Brain microvascular endothelial cell (primary cell): Measurements from ENCODE around the gene RNF113B.

Experiments
- DNase-seq: peaks from one replicate; pipeline ENCODE4 v3.0.0-alpha.2; 2020
- H3K27ac ChIP-seq: fragments of 250-450 bp; sonication (Bioruptor Pico); 2 replicates; pipeline ENCODE4 v1.5.1; 2020; ENCODE audit warnings: mild to moderate bottlenecking, moderate library complexity
- H3K27me3 ChIP-seq: fragments of 250-450 bp; sonication (Bioruptor Pico); replicated peaks from 2 replicates; pipeline ENCODE4 v1.5.1; 2020; ENCODE audit warnings: mild to moderate bottlenecking
- H3K36me3 ChIP-seq: fragments of 250-450 bp; sonication (Bioruptor Pico); replicated peaks from 2 replicates; pipeline ENCODE4 v1.5.1; 2020; ENCODE audit warnings: mild to moderate bottlenecking
- H3K4me3 ChIP-seq: 2 replicates; pipeline ENCODE4 v1.5.1; 2011; ENCODE audit warnings: low read depth, mild to moderate bottlenecking, control low read depth, low read length, moderate library complexity
- CTCF ChIP-seq: IDR thresholded peaks from 2 replicates; pipeline ENCODE4 v1.5.1; 2011; ENCODE audit warnings: low read depth, mild to moderate bottlenecking, moderate library complexity, low read length, control low read depth, inconsistent platforms; ENCODE audit errors: missing control alignments
- in situ Hi-C: cut with HindIII; loops from 2 replicates; pipeline ENCODE4 v1.10.0; 2017; ENCODE audit warnings: low sequenced_read_pairs, low pct_ligation_motif_present

Gene RNF113B

GRCh38 chr13:98222816-98223215, 45.7 kb upstream of the RNF113B start:
- in situ Hi-C loops = no loop called here
- peaks cover 2% of the 10 kb centered on the region for H3K36me3 ChIP-seq

GRCh38 chr13:98222081-98222554, 45.0 kb upstream of the RNF113B start:
- no peaks in the 10 kb centered on the region for H3K27me3 ChIP-seq
- H3K27ac ChIP-seq = no peak overlapping the region
- TF ChIP-seq CTCF = no peak
- in situ Hi-C loops = no loop called here
- H3K36me3 ChIP-seq = peaks cover 2% of the 10 kb centered on the region
- DNase-seq = no peak
- no peak overlapping the region for H3K4me3 ChIP-seq

More at GRCh38 chr13:98222816-98223215, 45.7 kb upstream of the RNF113B start:
- no peak for TF ChIP-seq CTCF
- H3K27me3 ChIP-seq = no peaks in the 10 kb centered on the region
- no peak overlapping the region for H3K4me3 ChIP-seq
- no peak overlapping the region for H3K27ac ChIP-seq
- no peak for DNase-seq

GRCh38 chr13:98221234-98221633, 44.2 kb upstream of the RNF113B start:
- peaks cover 2% of the 10 kb centered on the region for H3K36me3 ChIP-seq
- DNase-seq = no peak
- H3K27me3 ChIP-seq = no peaks in the 10 kb centered on the region
- H3K4me3 ChIP-seq = no peak overlapping the region
- in situ Hi-C loops = no loop called here
- H3K27ac ChIP-seq = no peak overlapping the region
- no peak for TF ChIP-seq CTCF

- TF ChIP-seq CTCF = no peak
- peaks cover 2% of the 10 kb centered on the region for H3K36me3 ChIP-seq
- no peak overlapping the region for H3K27ac ChIP-seq
- no peaks in the 10 kb centered on the region for H3K27me3 ChIP-seq
- H3K4me3 ChIP-seq = no peak overlapping the region
- in situ Hi-C loops = no loop called here
- no peak for DNase-seq
These were observed 43.3 kb upstream of the RNF113B start for GRCh38 chr13:98220271-98220791.

- H3K36me3 ChIP-seq = no peaks in the 10 kb centered on the region
- no peak for DNase-seq
- H3K27ac ChIP-seq = no peak overlapping the region
- no peak for TF ChIP-seq CTCF
- no peak overlapping the region for H3K4me3 ChIP-seq
- in situ Hi-C loops = no loop called here
- H3K27me3 ChIP-seq = no peaks in the 10 kb centered on the region
These were observed 42.6 kb upstream of the RNF113B start for GRCh38 chr13:98219685-98220084.

- peak overlapping the region; percentile 85 for H3K27ac ChIP-seq
- no peak for DNase-seq
- TF ChIP-seq CTCF = no peak
- no peaks in the 10 kb centered on the region for H3K36me3 ChIP-seq
- H3K4me3 ChIP-seq = no peak overlapping the region
- in situ Hi-C loops = no loop called here
- no peaks in the 10 kb centered on the region for H3K27me3 ChIP-seq
These were observed 40.5 kb upstream of the RNF113B start for GRCh38 chr13:98217597-98217996.
